NCI-H460 (cell line): ENCODE results near the gene TRAPPC5. TPM values are rescaled to one million over a fixed set of nuclear protein-coding genes. Genes with fewer than 3 reads are reported as not detected.

Experiments used
- DNase-seq: peaks from one replicate; pipeline ENCODE4 v3.0.0-alpha.2; 2016; ENCODE audit warnings: low read depth; ENCODE audit errors: extremely low read depth
- total RNA-seq: library from RNA; depleted of rRNA; stranded (reverse); fragments of >200 nt; shearing (Covaris generic); gene quantifications from 2 replicates; pipeline ENCODE4 v1.2.3, GENCODE V29; 2014

TRAPPC5 gene
- total RNA-seq, 1 experiment from 2014 or later = 40.2 TPM

DNA sequence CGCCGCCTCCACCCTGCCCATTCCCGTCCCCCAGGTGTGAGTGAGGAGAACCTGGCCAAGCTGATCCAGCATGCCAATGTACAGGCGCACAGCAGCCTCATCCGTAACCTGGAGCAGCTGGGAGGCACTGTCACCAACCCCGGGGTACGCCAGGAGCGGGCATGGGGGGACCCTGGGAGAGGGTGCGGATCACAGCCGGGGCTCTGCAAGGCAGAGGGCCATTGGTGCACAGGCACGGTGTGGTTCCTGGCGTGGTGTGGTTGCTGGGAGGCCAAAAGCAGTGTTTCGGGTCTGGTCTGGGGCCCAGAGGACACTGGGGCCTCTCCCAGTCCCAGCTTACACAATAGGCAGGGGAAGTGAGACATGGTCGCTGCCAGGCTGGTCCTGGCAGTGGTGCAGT, 35.5 kb upstream of the TRAPPC5 start:
- no peak for DNase-seq

DNA sequence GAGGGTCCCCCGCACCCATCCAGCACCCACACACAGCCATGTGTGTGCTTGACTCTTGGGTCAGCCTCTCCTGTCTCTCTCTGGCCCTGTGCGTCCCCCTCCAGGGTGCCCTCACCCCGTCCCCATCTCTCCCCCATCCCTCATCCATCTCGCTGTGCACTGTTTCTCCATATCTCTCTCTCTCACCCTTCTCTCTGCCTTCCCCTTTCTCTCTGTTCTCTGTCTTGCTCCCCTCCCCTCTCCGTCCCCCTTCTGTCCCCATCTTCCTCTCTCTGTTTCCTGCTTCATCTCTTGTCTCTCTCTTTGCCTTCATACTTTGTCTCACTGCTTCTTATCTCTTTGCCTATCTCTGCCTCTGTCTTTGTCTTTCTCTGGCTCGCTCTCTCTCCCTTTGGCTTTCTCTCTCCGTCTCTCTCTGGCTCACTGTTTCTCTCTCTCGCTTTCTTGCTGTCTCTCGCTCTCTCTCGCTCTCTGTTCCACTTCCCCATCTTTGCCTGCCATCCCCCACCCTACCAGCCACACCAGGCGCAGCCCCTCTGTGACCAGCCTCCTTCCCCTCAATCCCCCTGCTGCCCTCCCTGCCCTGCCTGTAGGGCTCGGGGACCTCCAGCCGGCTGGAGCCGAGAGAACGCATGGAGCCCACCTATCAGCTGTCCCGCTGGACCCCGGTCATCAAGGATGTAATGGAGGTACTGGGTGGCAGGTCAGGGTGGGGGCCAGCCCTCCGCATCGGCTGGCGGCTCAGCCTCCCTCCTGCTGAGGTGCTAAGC, 34.8 kb upstream of the TRAPPC5 start:
- DNase-seq = no peak

DNA sequence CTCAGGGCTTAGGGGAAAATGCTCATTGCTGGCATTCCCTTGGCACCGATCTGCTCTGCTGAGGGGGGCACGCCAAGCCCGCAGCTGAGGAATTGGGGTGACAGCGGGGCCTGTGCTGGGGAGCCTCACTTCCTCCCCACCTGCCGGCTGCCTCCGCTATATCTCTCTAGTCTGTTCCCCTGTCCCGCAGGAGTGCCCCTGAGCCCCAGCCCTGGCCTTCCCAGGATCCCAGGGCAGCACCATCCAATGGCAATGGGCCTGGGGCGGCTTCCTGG, 34.3 kb upstream of the TRAPPC5 start:
- DNase-seq = no peak

DNA sequence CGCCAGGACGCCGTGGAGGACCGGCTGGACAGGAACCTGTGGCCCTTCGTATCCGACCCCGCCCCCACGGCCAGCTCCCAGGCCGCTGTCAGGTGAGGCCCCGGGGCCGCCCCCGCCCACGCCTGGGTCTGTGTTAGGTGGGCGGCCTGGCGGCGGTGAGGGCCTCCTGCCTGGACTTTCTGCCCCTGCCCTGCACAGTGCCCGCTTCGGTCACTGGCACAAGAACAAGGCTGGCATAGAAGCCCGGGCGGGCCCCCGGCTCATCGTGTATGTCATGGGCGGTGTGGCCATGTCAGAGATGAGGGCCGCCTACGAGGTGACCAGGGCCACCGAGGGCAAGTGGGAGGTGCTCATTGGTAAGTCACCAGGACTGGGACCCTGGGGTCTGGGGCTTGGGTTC, 33.5 kb upstream of the TRAPPC5 start:
- DNase-seq = no peak

DNA sequence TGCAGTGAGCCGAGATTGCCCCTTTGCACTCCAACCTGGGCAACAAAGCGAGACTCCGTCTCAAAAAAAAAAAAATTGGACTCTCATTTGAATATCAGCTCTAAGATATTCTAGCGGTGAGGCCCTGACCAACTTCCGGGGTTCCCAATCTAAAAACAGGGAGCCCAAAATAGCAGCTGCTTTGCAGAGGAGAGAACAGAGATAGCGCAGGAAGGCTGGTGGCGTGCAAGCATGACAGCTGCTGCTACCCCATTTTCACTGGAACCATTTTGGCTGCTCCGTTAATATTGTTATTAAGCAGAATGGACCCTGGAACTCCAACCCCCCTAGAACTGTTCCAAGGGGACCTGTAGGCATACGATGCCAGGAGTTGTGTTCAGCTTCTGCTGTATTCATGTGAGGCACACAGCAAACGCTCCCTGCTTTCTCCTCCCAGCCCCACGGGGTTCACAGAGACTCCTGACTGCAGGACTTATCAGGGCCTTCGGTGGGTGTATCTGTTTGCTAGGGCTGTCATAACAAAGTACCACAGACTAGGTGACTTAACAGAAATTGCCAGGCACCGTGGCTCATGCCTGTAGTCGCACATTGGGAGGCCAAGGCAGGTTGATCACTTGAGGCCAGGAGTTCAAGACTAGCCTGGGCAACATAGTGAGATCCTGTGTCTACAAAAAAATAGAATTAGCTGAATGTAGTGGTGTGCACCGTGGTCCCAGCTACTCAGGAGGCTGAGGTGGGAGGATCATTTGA, 32.2 kb upstream of the TRAPPC5 start:
- DNase-seq = no peak

DNA sequence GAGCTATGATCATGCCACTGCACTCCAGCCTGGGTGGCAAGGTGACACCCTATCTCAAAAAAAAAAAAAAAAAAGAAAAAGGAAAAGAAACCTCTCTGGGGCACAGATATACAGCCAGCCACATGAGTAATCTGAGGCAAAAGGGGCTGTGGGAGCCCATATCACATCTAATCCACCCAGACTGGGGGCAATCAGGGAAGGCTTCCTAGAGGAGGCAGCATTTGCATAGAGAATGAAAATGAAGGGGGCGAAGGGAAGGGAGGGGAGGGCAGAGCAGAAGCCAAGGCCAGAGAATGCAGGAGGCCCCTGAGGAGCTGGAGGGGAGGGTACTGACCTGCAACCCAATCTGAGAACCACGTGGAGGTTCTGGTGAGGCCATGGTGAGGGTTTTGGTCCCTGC, 30.5 kb upstream of the TRAPPC5 start:
- DNase-seq = no peak

DNA sequence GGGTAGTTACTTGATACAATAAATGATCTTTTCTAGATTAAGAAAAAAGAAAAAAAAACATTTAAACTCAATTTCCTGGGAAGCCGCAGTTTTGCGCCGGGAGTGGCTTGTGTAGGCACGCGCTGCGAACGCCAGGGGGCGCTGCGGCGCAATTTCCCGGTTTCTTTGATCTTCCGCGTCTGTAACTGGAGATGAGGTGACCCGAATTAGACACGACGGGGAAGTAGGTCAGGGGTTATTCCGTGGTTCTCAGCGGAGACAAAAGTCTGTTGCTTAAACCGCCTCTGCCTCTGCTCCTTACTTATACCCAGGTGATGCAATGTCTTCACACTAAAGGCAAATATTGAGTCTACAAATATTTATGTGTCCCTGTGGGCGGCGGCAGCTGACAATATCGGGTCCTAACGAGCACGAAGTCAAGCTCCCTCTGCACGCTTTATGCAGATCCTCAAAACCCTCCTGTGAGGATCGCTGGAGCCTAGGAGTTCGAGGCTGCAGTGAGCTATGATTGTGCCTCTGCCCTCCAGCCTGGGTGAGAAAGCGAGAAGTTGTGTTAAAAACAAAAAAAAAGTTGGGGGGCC, 28.5 kb upstream of the TRAPPC5 start:
- DNase-seq = peak; percentile 40

DNA sequence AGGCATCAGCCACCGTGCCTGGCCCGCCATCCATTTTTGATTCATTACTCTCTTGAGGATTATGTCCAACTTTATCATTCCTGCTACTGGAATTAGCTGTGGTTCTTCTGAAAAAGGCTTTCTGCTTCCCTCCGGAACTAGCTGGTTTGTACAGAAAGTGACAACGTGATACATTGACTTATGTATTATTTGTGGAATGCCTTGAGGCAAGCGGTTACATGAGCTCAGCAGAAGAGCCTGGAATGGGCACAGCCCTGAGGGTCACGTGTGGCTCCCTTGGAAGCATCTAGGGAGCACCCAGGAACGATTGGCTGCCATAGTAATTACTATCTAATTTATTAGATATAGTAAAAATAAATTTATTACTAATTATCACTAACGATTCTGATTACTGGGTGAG, 26.2 kb upstream of the TRAPPC5 start:
- DNase-seq = no peak

DNA sequence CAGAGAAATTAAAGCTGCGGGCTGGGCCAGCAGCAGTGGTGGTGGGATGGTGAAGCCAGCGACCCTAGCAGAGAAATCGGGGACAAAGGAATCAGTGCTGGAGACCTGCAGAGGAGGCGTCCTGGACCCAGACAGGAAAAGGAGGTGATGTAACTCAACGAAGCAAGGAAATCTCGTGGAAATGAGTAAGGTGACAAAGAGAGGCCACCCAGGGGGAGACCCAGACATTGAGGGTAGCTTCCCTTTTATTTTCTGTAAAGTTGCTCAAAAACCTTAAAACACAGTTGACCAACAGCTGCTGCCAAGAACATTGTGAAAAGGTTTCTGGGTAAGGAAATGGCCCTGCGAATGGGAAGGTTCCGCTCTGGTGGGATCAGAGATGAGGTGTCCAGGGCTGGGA, 25.1 kb upstream of the TRAPPC5 start:
- no peak for DNase-seq

DNA sequence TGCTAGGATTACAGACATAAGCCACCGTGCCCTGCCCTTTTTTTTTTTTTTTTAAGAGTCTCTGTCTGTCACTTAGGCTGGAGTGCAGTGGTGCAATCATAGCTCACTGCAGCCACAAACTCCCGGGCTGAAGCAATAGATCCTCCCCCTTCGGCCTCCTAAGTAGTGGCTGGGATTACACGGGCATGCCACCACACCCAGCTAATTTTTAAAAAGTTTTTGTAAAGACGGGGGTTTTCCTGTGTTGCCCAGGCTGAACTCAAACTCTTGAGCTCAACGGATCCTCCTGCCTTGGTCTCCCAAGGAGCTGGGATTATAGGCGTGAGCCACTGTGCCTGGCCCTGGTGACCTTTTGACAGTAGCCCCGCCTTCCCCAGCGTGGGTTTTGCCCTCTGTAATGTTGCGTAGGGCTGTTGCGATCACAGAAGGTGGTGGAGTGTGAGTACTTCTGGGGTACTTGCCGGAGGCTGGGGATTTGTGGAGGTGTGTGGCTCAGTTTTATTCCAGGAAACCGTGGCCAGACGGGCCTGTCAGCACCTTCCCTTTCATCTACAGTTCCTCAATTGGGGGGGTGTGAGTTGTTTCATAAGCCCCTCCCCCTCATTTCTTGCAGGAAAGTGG, 23.4 kb upstream of the TRAPPC5 start:
- no peak for DNase-seq

DNA sequence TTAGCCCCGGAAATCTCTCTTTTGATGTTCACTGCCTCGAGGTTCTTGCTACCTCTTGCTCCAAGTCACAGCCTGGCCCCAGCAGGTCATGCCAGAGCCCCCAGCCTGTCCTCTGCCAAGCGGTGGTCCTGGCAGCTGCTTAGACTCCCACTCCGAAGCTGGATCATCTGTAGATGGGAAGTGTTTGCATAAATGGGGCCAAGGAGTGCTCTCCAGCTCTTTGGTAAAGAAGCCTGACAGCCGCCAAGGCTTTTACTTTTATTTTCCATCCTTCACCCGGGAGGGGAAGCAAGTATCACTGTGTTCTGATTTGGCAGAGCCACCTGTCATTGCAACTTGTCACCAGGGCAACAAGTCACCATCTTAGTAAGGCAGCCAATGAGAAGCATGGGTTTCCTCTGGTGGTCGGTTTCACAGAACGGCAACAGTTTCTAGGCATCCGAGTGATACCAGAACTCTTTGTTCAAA, 22.4 kb upstream of the TRAPPC5 start:
- no peak for DNase-seq

DNA sequence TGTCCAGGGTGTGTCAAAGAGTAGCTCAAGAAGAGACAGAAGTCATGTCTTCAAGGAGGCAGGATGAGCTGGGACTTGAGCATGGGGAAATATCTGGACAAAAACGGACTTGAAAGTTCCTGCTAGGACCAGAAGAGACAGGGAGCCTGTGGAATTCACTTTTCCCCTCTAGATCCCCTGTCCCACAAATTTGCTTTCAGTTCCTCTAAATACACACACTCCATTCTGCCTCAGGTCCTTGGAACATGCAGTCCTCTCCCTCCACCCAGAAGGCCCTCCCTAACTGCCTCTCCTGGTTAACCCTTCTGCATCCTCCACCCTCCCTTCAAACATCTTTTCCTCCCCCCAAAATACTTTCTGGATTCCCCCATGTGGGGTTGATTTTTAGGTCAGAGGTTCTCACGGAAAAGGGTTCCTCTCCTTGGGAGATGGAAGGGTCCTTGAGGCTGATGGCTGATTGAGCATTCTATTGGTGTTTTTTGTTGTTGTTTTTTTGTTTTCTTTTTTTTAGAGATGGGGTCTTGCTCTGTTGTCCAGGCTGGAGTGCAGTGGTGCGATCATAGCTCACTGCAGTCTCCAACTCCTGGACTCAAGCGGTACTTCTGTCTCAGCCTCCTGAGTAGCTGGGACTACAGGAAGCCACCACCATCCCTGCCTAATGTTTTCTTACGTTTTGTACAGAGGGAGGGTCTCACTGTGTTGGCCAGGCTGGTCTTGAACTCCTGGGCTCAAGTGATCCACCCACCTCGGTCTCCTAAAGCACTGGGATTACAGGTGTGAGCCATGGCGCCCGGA, 18.7 kb upstream of the TRAPPC5 start:
- DNase-seq = no peak

DNA sequence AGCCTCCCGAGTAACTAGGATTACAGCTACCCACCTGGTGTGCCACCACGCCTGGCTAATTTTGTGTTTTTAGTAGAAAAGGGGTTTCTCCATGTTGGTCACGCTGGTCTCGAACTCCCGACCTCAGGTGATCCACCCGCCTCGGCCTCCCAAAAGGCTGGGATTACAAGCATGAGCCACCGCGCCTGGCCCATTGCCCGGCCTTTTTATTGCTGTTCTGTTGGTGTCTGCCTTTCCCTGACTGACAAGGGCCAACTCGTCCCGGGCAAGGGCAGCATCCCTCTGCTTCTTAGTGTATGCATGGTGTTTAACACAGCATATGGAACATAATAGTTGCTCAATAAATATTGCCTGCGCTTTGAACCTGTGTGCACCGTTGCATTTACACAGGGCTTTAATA, 18.0 kb upstream of the TRAPPC5 start:
- DNase-seq = no peak

DNA sequence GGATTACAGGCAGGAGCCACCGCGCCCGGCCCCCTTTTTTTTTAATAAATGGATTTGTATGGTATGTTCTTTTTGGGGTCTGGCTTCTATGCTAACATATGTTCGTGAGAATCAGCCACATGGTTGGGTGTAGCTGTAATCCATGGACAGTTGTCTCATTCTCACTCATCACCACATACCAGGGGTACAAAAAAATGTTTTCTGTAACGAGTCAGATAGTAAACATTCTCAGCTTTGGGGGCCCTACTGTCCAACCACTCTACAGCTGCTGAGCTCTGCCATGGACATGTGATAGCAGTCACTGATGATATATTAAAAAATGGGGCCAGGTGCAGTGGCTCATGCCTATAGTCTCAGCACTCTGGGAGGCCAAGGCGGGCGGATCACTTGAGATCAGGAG, 16.9 kb upstream of the TRAPPC5 start:
- no peak for DNase-seq

DNA sequence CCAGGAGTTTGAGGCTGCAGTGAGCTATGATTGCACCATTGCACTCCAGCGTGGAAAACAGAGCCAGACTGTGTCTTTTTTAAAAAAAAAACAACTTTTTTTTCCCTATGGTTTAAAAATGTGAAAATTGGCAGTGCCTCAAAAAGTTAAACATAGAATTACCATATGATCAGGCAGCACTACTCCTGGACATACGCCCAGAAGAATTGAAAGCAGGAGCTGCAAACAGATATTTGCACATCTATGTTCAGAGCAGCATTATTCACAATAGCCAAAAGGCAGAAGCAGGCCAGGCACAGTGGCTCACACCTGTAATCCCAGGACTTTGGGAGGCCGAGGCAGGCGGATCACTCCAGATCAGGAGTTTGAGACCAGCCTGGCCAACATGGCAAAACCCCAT, 15.6 kb upstream of the TRAPPC5 start:
- no peak for DNase-seq

DNA sequence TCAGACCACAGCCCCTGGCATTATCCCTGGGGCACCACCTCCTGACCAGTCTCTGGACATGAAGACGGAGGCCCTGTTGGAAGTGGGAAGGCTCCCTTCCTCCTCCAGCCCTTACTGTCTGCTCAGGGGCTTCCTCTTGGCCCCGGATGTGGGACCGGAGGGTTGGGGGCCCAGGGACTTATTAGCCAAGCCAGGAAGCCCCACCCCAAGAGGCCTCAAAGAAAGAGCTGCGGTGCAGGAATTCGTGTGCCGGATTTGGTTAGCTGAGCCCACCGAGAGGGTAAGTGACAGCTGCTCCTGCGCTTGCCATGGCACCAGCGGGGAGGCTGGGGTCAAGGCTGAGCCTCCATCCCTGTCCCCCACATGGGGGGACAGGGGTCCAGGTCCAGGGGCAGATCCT, 11.8 kb upstream of the TRAPPC5 start, which contains the start of gene RETN:
Gene RETN, plus strand, starts transcription at position 208 of the 400 bp plus-strand sequence. CDS start 278 bp downstream, outside the sequence.
- DNase-seq = no peak

DNA sequence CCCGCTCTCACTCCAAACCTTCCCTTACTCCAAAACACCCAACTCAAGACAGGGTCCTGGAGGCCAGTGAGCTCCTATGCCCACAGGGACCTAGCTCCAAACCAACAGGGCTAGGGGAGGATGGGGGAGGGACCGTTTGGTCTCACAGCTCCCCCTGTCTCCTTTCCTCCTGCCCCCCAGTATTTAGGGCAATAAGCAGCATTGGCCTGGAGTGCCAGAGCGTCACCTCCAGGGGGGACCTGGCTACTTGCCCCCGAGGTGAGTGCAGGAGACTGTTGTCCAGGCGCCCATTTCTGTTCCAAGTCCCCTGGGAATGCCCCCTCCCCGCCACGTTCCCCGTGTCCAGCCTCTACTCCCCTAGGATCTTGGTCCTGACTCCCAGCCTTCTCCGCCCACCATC, 11.0 kb upstream of the TRAPPC5 start:
- no peak for DNase-seq

DNA sequence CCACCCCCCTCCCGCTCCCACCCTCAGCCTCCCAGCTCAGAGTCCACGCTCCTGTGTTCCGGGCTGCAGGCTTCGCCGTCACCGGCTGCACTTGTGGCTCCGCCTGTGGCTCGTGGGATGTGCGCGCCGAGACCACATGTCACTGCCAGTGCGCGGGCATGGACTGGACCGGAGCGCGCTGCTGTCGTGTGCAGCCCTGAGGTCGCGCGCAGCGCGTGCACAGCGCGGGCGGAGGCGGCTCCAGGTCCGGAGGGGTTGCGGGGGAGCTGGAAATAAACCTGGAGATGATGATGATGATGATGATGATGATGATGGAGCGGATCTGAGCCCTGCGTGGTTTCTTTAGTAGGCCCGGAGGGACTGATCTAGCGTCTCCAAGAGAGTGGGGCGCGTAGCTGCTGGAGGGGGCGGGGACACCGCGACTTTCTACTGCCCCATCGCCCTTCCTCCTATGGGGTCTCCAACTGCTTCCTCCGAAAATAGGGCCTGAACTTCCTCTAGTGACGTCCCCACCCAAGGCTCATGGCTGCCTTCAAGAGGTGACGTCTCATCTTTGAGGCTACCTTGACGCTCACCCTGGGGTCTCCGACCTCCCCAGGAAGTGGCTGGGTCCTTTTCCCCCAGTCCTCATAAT, 10.4 kb upstream of the TRAPPC5 start:
- DNase-seq = no peak

DNA sequence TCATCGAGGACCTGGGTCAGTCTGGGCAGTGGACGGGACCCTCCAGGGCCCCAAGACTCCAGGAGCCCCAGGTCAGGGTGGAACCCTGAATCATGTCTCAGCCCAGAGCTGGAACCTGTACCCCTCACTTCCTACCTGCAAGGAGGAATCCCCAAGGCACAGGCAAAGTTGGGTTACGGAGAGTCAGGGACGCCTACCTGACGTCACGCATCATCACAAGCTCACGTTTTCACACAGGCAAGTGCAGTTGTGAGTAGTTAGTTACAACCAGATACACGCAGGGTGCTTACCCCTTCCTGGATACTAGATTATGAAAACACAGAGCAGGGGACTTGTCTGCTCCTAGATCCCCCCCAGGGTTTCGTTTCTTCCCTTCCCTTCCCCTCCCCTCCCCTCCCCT, 9.8 kb upstream of the TRAPPC5 start:
- DNase-seq = no peak

DNA sequence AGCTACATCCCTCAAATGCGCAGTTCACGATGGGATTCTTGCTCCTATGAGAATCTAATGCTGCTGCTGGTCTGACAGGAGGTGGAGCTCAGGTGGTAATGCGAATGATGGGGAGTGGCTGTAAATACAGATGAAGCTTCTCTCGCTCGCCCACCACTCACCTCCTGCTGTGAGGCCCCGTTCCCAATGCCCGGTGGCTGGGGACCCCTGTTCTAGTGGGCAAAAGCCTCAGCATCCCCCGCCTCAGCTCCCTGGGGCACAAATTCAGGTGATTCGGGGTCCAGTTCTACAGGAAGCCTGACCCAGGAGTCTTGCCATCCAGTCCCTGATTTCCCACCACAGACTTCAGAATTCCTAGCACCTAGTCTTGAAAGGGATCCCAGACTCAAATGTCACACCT, 8.1 kb upstream of the TRAPPC5 start:
- DNase-seq = no peak
